Measurements from ENCODE around the gene RMND5A. TPM values are rescaled to one million over a fixed set of nuclear protein-coding genes. Genes with fewer than 3 reads are reported as not detected.
A peak's percentile ranks its signal among the peaks of the same experiment; 100 is the strongest.

Gene RMND5A
- total RNA-seq, 1 donor from 2014 or later: 26.6 TPM

GRCh38 chr2:86808315-86809161, 88.4 kb downstream of the RMND5A start:
- Histone ChIP-seq H3K27me3 (ENCODE audit: control insufficient read depth, insufficient read depth, low read length) (peaks cover 11% of the 10 kb centered on the region), H3K4me3 (ENCODE audit: low read depth, low read length) (peak overlapping the region; percentile 52), H3K36me3 (ENCODE audit: control insufficient read depth, insufficient read depth, low read length) (no peaks in the 10 kb centered on the region)
- no peak for DNase-seq (ENCODE audit: low read depth)
- TF ChIP-seq, protein P1, sequence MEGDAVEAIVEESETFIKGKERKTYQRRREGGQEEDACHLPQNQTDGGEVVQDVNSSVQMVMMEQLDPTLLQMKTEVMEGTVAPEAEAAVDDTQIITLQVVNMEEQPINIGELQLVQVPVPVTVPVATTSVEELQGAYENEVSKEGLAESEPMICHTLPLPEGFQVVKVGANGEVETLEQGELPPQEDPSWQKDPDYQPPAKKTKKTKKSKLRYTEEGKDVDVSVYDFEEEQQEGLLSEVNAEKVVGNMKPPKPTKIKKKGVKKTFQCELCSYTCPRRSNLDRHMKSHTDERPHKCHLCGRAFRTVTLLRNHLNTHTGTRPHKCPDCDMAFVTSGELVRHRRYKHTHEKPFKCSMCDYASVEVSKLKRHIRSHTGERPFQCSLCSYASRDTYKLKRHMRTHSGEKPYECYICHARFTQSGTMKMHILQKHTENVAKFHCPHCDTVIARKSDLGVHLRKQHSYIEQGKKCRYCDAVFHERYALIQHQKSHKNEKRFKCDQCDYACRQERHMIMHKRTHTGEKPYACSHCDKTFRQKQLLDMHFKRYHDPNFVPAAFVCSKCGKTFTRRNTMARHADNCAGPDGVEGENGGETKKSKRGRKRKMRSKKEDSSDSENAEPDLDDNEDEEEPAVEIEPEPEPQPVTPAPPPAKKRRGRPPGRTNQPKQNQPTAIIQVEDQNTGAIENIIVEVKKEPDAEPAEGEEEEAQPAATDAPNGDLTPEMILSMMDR (IDR thresholded peaks at IDR 0.05; ENCODE audit: insufficient read depth, low read length, poor library complexity, severe bottlenecking): peak; percentile 89

DNA sequence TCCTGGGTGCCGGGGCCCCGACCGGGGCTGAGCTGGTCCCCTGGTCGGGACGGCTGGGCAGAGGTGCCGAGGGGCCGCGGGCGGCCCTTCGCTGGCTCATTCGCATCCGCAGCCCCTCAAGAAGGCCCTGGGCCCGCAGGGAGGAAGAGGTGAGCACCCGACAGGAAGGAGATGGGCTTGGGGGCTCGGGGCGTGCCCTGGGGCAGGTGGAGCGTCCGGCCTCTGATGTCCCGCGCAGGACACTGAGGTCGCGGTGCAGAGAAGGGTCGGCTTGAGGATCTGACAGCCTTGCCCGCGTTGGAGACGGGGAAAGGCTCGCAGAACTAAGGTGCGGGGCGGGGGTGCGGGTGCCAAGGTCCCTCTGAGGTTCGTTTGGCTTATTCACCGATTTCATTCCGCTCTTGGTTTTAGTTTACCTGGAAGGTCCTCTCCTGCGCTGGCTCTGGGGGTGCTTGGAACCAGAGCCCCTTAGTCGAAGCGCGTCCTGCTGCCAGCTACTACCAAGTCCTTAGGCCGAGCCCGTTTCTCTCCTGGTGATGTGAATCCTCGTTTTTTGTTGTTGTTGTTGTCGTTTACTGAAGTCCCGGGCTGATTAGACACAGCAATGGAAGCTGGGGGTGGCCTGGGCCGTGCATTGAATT, 89.5 kb downstream of the RMND5A start:
- H3K36me3 ChIP-seq (ENCODE audit: control insufficient read depth, insufficient read depth, low read length): no peaks in the 10 kb centered on the region
- peaks cover 11% of the 10 kb centered on the region for H3K27me3 ChIP-seq (ENCODE audit: control insufficient read depth, insufficient read depth, low read length)
- no peak for DNase-seq (ENCODE audit: low read depth)
- H3K4me3 ChIP-seq (ENCODE audit: low read depth, low read length): no peak overlapping the region
- TF ChIP-seq, protein P1 (IDR thresholded peaks at IDR 0.05; ENCODE audit: insufficient read depth, low read length, poor library complexity, severe bottlenecking): no peak

GRCh38 chr2:86815611-86816010, 95.5 kb downstream of the RMND5A start:
- Histone ChIP-seq H3K36me3 (ENCODE audit: control insufficient read depth, insufficient read depth, low read length) (no peaks in the 10 kb centered on the region), H3K27me3 (ENCODE audit: control insufficient read depth, insufficient read depth, low read length) (no peaks in the 10 kb centered on the region), H3K4me3 (ENCODE audit: low read depth, low read length) (no peak overlapping the region)
- DNase-seq (ENCODE audit: low read depth): no peak
- TF ChIP-seq, protein P1 (IDR thresholded peaks at IDR 0.05; ENCODE audit: insufficient read depth, low read length, poor library complexity, severe bottlenecking): no peak

DNA sequence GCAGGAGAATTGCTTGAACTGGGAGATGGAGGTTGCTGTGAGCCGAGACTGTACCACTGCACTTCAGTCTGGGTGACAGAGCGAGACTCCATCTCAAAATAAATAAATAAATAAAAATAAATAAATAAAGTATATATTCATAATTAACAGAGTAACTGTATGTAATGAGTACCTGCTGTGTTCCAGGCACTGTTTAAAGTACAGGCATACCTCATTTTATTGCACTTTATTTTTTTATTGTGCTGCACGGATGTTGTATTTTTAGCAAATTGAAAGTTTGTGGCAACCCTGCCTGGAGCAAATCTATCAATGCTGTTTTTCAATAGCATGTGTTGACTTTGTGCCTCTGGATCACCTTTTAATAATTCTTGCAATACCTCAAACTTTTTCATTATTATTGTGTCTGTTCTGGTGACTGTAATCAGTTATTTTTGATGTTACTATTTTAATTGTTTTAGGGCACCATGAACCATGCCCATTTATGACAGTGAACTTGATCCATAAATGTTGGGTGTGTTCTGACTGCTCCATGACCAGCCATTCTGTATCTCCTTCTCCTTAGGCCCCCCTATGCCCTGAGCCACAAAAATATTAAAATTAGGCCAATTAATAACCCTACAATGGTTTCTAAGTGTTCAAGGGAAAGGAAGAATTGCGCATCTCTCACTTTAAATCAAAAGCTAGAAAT, 98.2 kb downstream of the RMND5A start:
- H3K36me3 ChIP-seq (ENCODE audit: control insufficient read depth, insufficient read depth, low read length): no peaks in the 10 kb centered on the region
- H3K4me3 ChIP-seq (ENCODE audit: low read depth, low read length): no peak overlapping the region
- DNase-seq (ENCODE audit: low read depth): no peak
- TF ChIP-seq, protein P1 (IDR thresholded peaks at IDR 0.05; ENCODE audit: insufficient read depth, low read length, poor library complexity, severe bottlenecking): no peak
- H3K27me3 ChIP-seq (ENCODE audit: control insufficient read depth, insufficient read depth, low read length): no peaks in the 10 kb centered on the region

GRCh38 chr2:86818957-86819356, 98.9 kb downstream of the RMND5A start:
- Histone ChIP-seq H3K27me3 (ENCODE audit: control insufficient read depth, insufficient read depth, low read length) (no peaks in the 10 kb centered on the region), H3K4me3 (ENCODE audit: low read depth, low read length) (no peak overlapping the region), H3K36me3 (ENCODE audit: control insufficient read depth, insufficient read depth, low read length) (no peaks in the 10 kb centered on the region)
- DNase-seq (ENCODE audit: low read depth): no peak
- TF ChIP-seq, protein P1 (IDR thresholded peaks at IDR 0.05; ENCODE audit: insufficient read depth, low read length, poor library complexity, severe bottlenecking): no peak

Data from kidney epithelial cell (primary cell).